ENCODE measurements around the gene ZC2HC1C. TPM values are rescaled to one million over a fixed set of nuclear protein-coding genes. Genes with fewer than 3 reads are reported as not detected.

The ZC2HC1C gene
- total and polyA plus RNA-seq, 10 of the 15 experiments (the other 5 are each of a cell fraction or from before 2014, with no cell fraction given): 0.92 to 3.7 (median 1.6) TPM

DNA sequence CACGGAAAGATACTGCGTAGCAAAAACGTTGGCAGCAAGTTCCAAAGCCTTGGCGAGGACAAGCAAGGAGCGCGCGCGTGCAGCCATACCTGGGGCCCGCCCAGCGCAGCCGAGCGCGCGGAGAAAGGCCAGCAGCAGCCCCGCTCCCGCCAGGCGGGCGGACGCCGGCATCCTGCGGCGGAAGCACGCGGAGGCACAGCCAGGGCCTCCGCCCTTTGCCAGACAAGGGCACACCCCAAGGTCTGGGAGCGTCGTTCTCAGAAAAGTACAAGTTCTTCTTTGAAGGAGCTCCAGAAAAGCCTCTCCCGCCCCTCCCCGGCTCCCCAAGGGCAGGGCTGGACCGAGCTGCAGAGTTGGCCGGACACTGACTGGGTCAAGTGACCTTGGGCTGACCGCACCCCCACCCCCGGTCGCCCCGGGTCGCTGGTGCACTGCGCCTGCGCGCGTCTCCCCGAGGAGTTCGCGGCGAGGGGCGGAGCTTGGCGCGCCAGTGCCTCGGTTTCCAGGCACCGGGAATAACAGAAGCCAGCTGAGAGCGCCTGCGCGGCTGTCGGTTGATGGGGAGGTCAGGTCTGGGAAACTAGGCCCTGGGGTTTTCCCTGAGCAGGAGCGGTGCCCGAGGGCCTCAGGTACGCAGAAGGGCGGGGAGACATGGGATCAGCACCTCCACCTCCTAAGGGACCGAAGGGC, at the start of gene ZC2HC1C (continued):
- TF ChIP-seq ZNF687 (IDR thresholded peaks at IDR 0.05) (peak; percentile 88), PML (IDR thresholded peaks at IDR 0.05; ENCODE audit: low read length) (no peak), ESRRA (IDR thresholded peaks at IDR 0.05; ENCODE audit: low read length) (peak; percentile 98), SMAD1 (IDR thresholded peaks at IDR 0.05; ENCODE audit: low read depth, partially characterized antibody) (no peak), ZBTB11 (CRISPR knock-in tag; IDR thresholded peaks at IDR 0.05) (no peak), CBFB (IDR thresholded peaks at IDR 0.05; ENCODE audit: low read depth) (no peak; the same call in 1 of the 2 replicates), NFIC (IDR thresholded peaks at IDR 0.05; ENCODE audit: low read depth, low read length) (no peak), CHD1 (IDR thresholded peaks at IDR 0.05; ENCODE audit: low read depth, low read length) (no peak), PRDM15 (CRISPR knock-in tag; IDR thresholded peaks at IDR 0.05) (no peak)

Measured in GM12878 (cell line).